ENCODE data around the gene SESN2. TPM values are rescaled to one million over a fixed set of nuclear protein-coding genes. Genes with fewer than 3 reads are reported as not detected.

The SESN2 gene, protein sequence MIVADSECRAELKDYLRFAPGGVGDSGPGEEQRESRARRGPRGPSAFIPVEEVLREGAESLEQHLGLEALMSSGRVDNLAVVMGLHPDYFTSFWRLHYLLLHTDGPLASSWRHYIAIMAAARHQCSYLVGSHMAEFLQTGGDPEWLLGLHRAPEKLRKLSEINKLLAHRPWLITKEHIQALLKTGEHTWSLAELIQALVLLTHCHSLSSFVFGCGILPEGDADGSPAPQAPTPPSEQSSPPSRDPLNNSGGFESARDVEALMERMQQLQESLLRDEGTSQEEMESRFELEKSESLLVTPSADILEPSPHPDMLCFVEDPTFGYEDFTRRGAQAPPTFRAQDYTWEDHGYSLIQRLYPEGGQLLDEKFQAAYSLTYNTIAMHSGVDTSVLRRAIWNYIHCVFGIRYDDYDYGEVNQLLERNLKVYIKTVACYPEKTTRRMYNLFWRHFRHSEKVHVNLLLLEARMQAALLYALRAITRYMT
- total RNA-seq (2021; ENCODE audit: unreplicated experiment) (36.8 TPM), Bru-seq, nascent RNA (percentile 97 among the genes with signal in this experiment), BruChase-seq, experiment 1, labeled RNA remaining after a 6-hour chase (percentile 85 among the genes with signal in this experiment), BruChase-seq, experiment 2, labeled RNA remaining after a 2-hour chase (percentile 90 among the genes with signal in this experiment)
- 63.5 and 66.8 TPM in 2 replicates for polyA plus RNA-seq (2012)
- long read RNA-seq, transcript SESN2-201 (10 exons, 3,453 nt), result major isoform, 31 of 62 reads
- long read RNA-seq, partial matches to known transcripts, result 19 of 62 reads
- long read RNA-seq, other reads (novel, unspliced or antisense), result 12 of 62 reads

DNA sequence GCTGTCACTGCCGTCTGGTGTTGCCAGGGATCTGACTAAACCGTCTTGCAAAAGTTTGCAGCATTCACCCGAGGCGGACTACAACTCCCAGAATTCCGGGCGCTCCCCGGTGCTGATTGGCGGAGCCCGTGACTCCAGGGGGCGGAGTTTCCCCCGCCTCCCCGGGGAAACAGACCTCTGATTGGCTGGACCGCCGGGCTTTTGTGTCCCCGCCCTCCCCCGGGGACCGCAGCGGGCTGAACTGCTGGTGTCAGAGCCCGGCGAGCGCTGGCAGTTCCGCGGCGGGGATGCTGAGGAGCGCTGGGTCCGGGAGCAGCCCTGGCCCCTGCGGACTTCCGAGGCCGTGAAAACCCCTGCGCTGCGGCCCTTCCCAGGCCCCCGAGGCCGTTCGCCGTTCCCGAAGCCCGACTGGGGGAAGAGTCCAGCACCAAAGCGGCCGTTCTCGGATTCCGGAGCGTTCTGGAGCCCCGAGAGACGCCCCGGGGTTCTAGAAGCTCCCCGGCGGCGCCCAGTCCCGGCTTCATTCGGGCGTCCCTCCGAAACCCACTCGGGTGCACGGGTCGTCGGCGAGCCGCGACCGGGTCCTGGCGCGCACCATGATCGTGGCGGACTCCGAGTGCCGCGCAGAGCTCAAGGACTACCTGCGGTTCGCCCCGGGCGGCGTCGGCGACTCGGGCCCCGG lies at the start of gene SESN2:
TSS of gene SESN2 (plus strand) at position 267 of the 682 bp plus-strand sequence. CDS start at position 597, 330 bp downstream.
- peak within 1 kb of the TSS; percentile 95 for H3K4me2 ChIP-seq (ENCODE audit: low read length)
- H3K79me2 ChIP-seq (ENCODE audit: insufficient read depth, low read length), result peaks cover 42% of the 10 kb centered on the region
- peak; percentile 93 for ATAC-seq
- BruUV-seq (replicated peaks), result TSS peak; percentile 56
- intact Hi-C loops (cut with micrococcal nuclease), result no loop called here
- H3K36me3 ChIP-seq (ENCODE audit: control insufficient read depth in 1 of 2, insufficient read depth in 2 of 2, low read length in 2 of 2), result no peaks in the 10 kb centered on the region
- ChIA-PET POLR2A (interaction anchor here (1.2 to 3.4 kb wide), 3 partner anchors 10 to 110 kb away, joined by 5 to 45 read pairs (median 6); partner anchors contain the start of gene PHACTR4), CTCF (interaction anchor here (4.1 kb wide), 1 partner anchor 10 kb away, joined by 26 read pairs; no protein-coding TSS in a partner anchor), RAD21 (ENCODE audit: low non-redundant PET in 1 of 2, low total read pairs in 2 of 2, uncharacterized antibody in 2 of 2, unreplicated experiment in 2 of 2) (no interaction called here)
- H3K27ac ChIP-seq (ENCODE audit: low read depth, low read length), result peak within 1 kb of the TSS; percentile 81
- peak within 1 kb of the TSS; percentile 91 to 93 for H3K4me3 ChIP-seq (replicated peaks in 1 of 2; ENCODE audit: low read depth in 1 of 2, low read length in 2 of 2)
- no peaks in the 10 kb centered on the region for H3K9me3 ChIP-seq (ENCODE audit: control insufficient read depth in 1 of 2, insufficient read depth in 1 of 2, low read depth in 1 of 2, low read length in 2 of 2)
- H3K27me3 ChIP-seq (ENCODE audit: insufficient read depth, low read length), result no peaks in the 10 kb centered on the region
- H4K20me1 ChIP-seq (ENCODE audit: insufficient read depth), result no peaks in the 10 kb centered on the region
- peak within 1 kb of the TSS; percentile 79 for H3K9ac ChIP-seq (ENCODE audit: low read length)
- peaks cover 12 to 21% of the 10 kb centered on the region in 2 experiments for H3K4me1 ChIP-seq (ENCODE audit: control insufficient read depth in 1 of 2, insufficient read depth in 2 of 2, low read length in 2 of 2)
- peak within 1 kb of the TSS; percentile 97 for H2AFZ ChIP-seq (ENCODE audit: low read depth, low read length, poor library complexity, severe bottlenecking)
- H3K9me2 ChIP-seq (ENCODE audit: insufficient read depth), result no peaks in the 10 kb centered on the region
- peak; percentile 96 for DNase-seq (ENCODE audit: low read depth, low spot score)
- no peak for TF ChIP-seq EZH2phosphoT487 (IDR thresholded peaks at IDR 0.05; ENCODE audit: borderline replicate concordance)
- TF ChIP-seq, protein P1, sequence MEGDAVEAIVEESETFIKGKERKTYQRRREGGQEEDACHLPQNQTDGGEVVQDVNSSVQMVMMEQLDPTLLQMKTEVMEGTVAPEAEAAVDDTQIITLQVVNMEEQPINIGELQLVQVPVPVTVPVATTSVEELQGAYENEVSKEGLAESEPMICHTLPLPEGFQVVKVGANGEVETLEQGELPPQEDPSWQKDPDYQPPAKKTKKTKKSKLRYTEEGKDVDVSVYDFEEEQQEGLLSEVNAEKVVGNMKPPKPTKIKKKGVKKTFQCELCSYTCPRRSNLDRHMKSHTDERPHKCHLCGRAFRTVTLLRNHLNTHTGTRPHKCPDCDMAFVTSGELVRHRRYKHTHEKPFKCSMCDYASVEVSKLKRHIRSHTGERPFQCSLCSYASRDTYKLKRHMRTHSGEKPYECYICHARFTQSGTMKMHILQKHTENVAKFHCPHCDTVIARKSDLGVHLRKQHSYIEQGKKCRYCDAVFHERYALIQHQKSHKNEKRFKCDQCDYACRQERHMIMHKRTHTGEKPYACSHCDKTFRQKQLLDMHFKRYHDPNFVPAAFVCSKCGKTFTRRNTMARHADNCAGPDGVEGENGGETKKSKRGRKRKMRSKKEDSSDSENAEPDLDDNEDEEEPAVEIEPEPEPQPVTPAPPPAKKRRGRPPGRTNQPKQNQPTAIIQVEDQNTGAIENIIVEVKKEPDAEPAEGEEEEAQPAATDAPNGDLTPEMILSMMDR (IDR thresholded peaks at IDR 0.05 in 2 of 3, conservative IDR thresholded peaks at IDR 0.05 in 1 of 3; ENCODE audit: borderline replicate concordance in 1 of 3, insufficient read depth in 1 of 3, low read depth in 2 of 3, low read length in 2 of 3), result no peak
- TF ChIP-seq SIN3A (IDR thresholded peaks at IDR 0.05; ENCODE audit: low read depth), result peak; percentile 90
- no peak for TF ChIP-seq REST (IDR thresholded peaks at IDR 0.05; ENCODE audit: low read depth)
- TF ChIP-seq SP1 (IDR thresholded peaks at IDR 0.05; ENCODE audit: low read depth), result peak; percentile 92
- TF ChIP-seq CEBPB (IDR thresholded peaks at IDR 0.05; ENCODE audit: low read depth), result peak; percentile 98
- TF ChIP-seq RAD21 (IDR thresholded peaks at IDR 0.05; ENCODE audit: low read depth), result no peak
- TF ChIP-seq ZFX (IDR thresholded peaks at IDR 0.05), result no peak; the same call in 1 of the 2 replicates
- TF ChIP-seq SRF (IDR thresholded peaks at IDR 0.05; ENCODE audit: low read depth), result peak; percentile 43; the same call in 1 of the 2 replicates
- no peak for TF ChIP-seq TCF7L2 (IDR thresholded peaks at IDR 0.05; ENCODE audit: borderline replicate concordance, extremely low read depth, insufficient read depth, insufficient read length)
- TF ChIP-seq EGR1 (IDR thresholded peaks at IDR 0.05; ENCODE audit: low read depth), result no peak
- no peak for TF ChIP-seq ZBTB33 (IDR thresholded peaks at IDR 0.05; ENCODE audit: extremely low read depth, insufficient replicate concordance, low read length)
- no peak; the same call in 1 of the 2 replicates for TF ChIP-seq ELF1 (IDR thresholded peaks at IDR 0.05; ENCODE audit: borderline replicate concordance, low read depth)
- TF ChIP-seq JUND (IDR thresholded peaks at IDR 0.05), result no peak
- TF ChIP-seq, protein P2, sequence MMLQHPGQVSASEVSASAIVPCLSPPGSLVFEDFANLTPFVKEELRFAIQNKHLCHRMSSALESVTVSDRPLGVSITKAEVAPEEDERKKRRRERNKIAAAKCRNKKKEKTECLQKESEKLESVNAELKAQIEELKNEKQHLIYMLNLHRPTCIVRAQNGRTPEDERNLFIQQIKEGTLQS (IDR thresholded peaks at IDR 0.05), result no peak
